GM12878 (cell line): ENCODE data around the gene PHC2. TPM values are rescaled to one million over a fixed set of nuclear protein-coding genes. Genes with fewer than 3 reads are reported as not detected.

Experiments used
- ATAC-seq: fragments of 200-7000 bp; cut with Tn5 transposase; 3 replicates; pipeline ENCODE4 v1.9.1; 2020; ENCODE audit warnings: mild to moderate bottlenecking, moderate library complexity
- BruUV-seq: library from RNA; stranded (reverse); fragments of 400-500 nt; replicated peaks from 2 replicates; lab custom pipeline; 2021; lab: Mats Ljungman, UMichigan
- CTCF ChIA-PET: fragments of 300-600 bp; sonication (Branson Sonifier 250); formaldehyde crosslinking; extraction: SDS; loops from one replicate; lab custom pipeline; 2021; ENCODE audit warnings: inconsistent platforms; lab: Yijun Ruan, JAX
- POLR2A ChIA-PET: fragments of 350-600 bp; formaldehyde crosslinking; extraction: SDS; loops from one replicate; lab custom pipeline; 2021; ENCODE audit warnings: inconsistent platforms; lab: Charles Lee
- RAD21 ChIA-PET: fragments of 300-600 bp; sonication (Branson Sonifier 250); formaldehyde crosslinking; loops from one replicate; lab custom pipeline; 2023; ENCODE audit warnings: antibody characterized with exemption; ENCODE audit not compliant: unreplicated experiment; lab: Charles Lee
- SMC1A ChIA-PET: fragments of 300-600 bp; sonication (Branson Sonifier 250); formaldehyde crosslinking; loops from one replicate; lab custom pipeline; 2023; ENCODE audit not compliant: unreplicated experiment, uncharacterized antibody; lab: Charles Lee
- DNase-seq: peaks from one replicate; pipeline ENCODE4 v3.0.0-alpha.2; 2011; ENCODE audit warnings: low read depth, low spot score
- FAIRE-seq: peaks from 3 replicates; lab custom pipeline; 2011; peaks lifted over from hg19 to GRCh38; lab: Jason Lieb, UNC
- H2AFZ ChIP-seq: 2 replicates; pipeline ENCODE4 v1.6.0; 2011; ENCODE audit warnings: low read depth, low read length, control low read depth; ENCODE audit not compliant: control insufficient read depth
- H3K27ac ChIP-seq: 2 replicates; pipeline ENCODE4 v1.5.1; 2011; ENCODE audit warnings: control low read depth; ENCODE audit not compliant: control insufficient read depth, insufficient read depth
- H3K27me3 ChIP-seq, 2 experiments: replicated peaks in 1 of 2; 2 replicates each; pipeline versions ENCODE4 v1.6.0 to v1.6.1; 2011; ENCODE audit warnings: low read length in 1 of 2; ENCODE audit not compliant: control insufficient read depth in 2 of 2, insufficient read depth in 2 of 2
- H3K36me3 ChIP-seq, 2 experiments: 2 replicates each; pipeline ENCODE4 v1.5.1; 2011; ENCODE audit warnings: low read length in 1 of 2; ENCODE audit not compliant: control insufficient read depth in 2 of 2, insufficient read depth in 2 of 2
- H3K4me1 ChIP-seq: 2 replicates; pipeline ENCODE4 v1.6.1; 2011; ENCODE audit warnings: mild to moderate bottlenecking, low read length, moderate library complexity, mixed read lengths; ENCODE audit not compliant: control insufficient read depth, insufficient read depth
- H3K4me2 ChIP-seq: 2 replicates; pipeline ENCODE4 v1.6.0; 2011; ENCODE audit warnings: control low read depth; ENCODE audit not compliant: control insufficient read depth, insufficient read depth
- H3K4me3 ChIP-seq: fragments of 200-600 bp; sonication (generic); 2 replicates; pipeline ENCODE4 v1.5.1; 2016
- H3K79me2 ChIP-seq: 2 replicates; pipeline ENCODE4 v1.6.0; 2011; ENCODE audit warnings: low read length; ENCODE audit not compliant: control insufficient read depth, insufficient read depth
- H3K9ac ChIP-seq: 2 replicates; pipeline ENCODE4 v1.8.0; 2011; ENCODE audit warnings: low read length, control low read depth, mixed read lengths; ENCODE audit not compliant: control insufficient read depth, insufficient read depth
- H3K9me3 ChIP-seq: replicated peaks from 3 replicates; pipeline ENCODE4 v1.5.1; 2011; ENCODE audit warnings: mild to moderate bottlenecking, low read length; ENCODE audit not compliant: control insufficient read depth, insufficient read depth
- H4K20me1 ChIP-seq: 2 replicates; pipeline ENCODE4 v1.6.0; 2011; ENCODE audit not compliant: control insufficient read depth, insufficient read depth
- KAT2A ChIP-seq: conservative IDR thresholded peaks from 2 replicates; pipeline ENCODE4 v1.6.1; 2011; ENCODE audit warnings: low read depth, low read length; ENCODE audit not compliant: control insufficient read depth
- MEF2A ChIP-seq: IDR thresholded peaks from 2 replicates; pipeline ENCODE4 v1.6.1; 2011; ENCODE audit warnings: low read depth, mild to moderate bottlenecking, low read length, moderate library complexity; ENCODE audit not compliant: insufficient read depth
- MEF2B ChIP-seq: fragments of 450-650 bp; IDR thresholded peaks from 2 replicates; pipeline ENCODE4 v1.6.1; 2018; ENCODE audit warnings: mild to moderate bottlenecking, moderate library complexity; ENCODE audit not compliant: partially characterized antibody, poor library complexity, severe bottlenecking
- USF1 ChIP-seq: IDR thresholded peaks from 2 replicates; pipeline ENCODE4 v1.6.1; 2011; ENCODE audit warnings: borderline replicate concordance, low read depth, mild to moderate bottlenecking, moderate library complexity, mixed read lengths, low read length; ENCODE audit not compliant: insufficient read depth; ENCODE audit errors: extremely low read length
- ZNF592 ChIP-seq: fragments of 450-650 bp; IDR thresholded peaks from 2 replicates; pipeline ENCODE4 v1.6.1; 2017; ENCODE audit warnings: mild to moderate bottlenecking, moderate library complexity
- WGBS: methylation state at CpG from one replicate; pipeline ENCODE4 v1.1.6; 2016; ENCODE audit warnings: low lambda C conversion rate; ENCODE audit not compliant: insufficient replicate concordance, insufficient coverage; ENCODE audit errors: missing lambda C conversion rate; 5-methylcytosine and 5-hydroxymethylcytosine counted together
- in situ Hi-C: fragments of 300-500 bp; cut with MboI; formaldehyde crosslinking; loops from 9 replicates; pipeline ENCODE4 v1.14.3; 2018; ENCODE audit warnings: mixed read lengths
- intact Hi-C: fragments of 100-400 bp; cut with micrococcal nuclease; formaldehyde crosslinking; loops from one replicate; pipeline ENCODE4 v1.14.2; 2022; ENCODE audit not compliant: unreplicated experiment
- polyA plus RNA-seq, 11 experiments: library from polyadenylated mRNA; depleted of rRNA in 4 of 11; unstranded in 6 of 11; stranded (reverse) in 5 of 11; fragments of >200 nt; fragmentation: Nextera tagmentation in 4 of 11; fragmentation: Illumina TruSeq in 1 of 11; extraction: Ambion mirVana in 4 of 11; extraction: Trizol in 1 of 11; gene quantifications; 1 replicate in 1 of 11; 2 replicates in 10 of 11; pipeline versions ENCODE4 v1.2.1 to v1.2.3, GENCODE V29; 2011 to 2016; ENCODE audit warnings: inconsistent platforms in 2 of 11, missing spikeins in 2 of 11, low read depth in 1 of 11
- total RNA-seq, 4 experiments: library from RNA; depleted of rRNA in 3 of 4; stranded (reverse); fragments of >200 nt in 3 of 4; fragmentation: Illumina TruSeq in 1 of 4; extraction: Trizol in 1 of 4; gene quantifications; 2 replicates each; pipeline versions ENCODE4 v1.2.1 to v1.2.3, GENCODE V29; 2013 to 2021
- TF ChIP-seq, protein P1 (sequence below): fragments of 450-650 bp; IDR thresholded peaks from 2 replicates; pipeline ENCODE4 v1.6.1; 2018; ENCODE audit warnings: borderline replicate concordance, mild to moderate bottlenecking; ENCODE audit not compliant: partially characterized antibody

Gene PHC2
- total and polyA plus RNA-seq, 10 of the 15 experiments (the other 5 are each of a cell fraction or from before 2014, with no cell fraction given) = 2.0 to 35.9 (median 16.4) TPM

GRCh38 chr1:33357099-33357498 lies 73.8 kb downstream of the PHC2 start:
- ChIA-PET SMC1A (interaction anchor here (0.6 kb wide), 1 partner anchor 114 kb away, joined by 3 read pairs; no protein-coding TSS in a partner anchor), POLR2A (no interaction called here), RAD21 (no interaction called here), CTCF (interaction anchor here (0.6 to 0.8 kb wide), 2 partner anchors 31 to 110 kb away, joined by 3 read pairs; no protein-coding TSS in a partner anchor)
- H3K27ac ChIP-seq = no peak overlapping the region
- H3K79me2 ChIP-seq = no peaks in the 10 kb centered on the region
- in situ Hi-C loops (no loop called here), intact Hi-C loops (no loop called here)
- TF ChIP-seq ZNF592 (no peak), MEF2A (no peak), USF1 (no peak), KAT2A (no peak), MEF2B (no peak)
- TF ChIP-seq, protein P1, sequence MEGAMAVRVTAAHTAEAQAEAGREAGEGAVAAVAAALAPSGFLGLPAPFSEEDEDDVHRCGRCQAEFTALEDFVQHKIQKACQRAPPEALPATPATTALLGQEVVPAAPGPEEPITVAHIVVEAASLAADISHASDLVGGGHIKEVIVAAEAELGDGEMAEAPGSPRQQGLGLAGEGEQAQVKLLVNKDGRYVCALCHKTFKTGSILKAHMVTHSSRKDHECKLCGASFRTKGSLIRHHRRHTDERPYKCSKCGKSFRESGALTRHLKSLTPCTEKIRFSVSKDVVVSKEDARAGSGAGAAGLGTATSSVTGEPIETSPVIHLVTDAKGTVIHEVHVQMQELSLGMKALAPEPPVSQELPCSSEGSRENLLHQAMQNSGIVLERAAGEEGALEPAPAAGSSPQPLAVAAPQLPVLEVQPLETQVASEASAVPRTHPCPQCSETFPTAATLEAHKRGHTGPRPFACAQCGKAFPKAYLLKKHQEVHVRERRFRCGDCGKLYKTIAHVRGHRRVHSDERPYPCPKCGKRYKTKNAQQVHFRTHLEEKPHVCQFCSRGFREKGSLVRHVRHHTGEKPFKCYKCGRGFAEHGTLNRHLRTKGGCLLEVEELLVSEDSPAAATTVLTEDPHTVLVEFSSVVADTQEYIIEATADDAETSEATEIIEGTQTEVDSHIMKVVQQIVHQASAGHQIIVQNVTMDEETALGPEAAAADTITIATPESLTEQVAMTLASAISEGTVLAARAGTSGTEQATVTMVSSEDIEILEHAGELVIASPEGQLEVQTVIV = no peak
- no peak overlapping the region for H3K4me3 ChIP-seq
- H3K4me2 ChIP-seq = no peak overlapping the region
- ATAC-seq = no peak
- H3K9ac ChIP-seq = no peak overlapping the region
- no peaks in the 10 kb centered on the region for H3K9me3 ChIP-seq
- no peaks in the 10 kb centered on the region for H3K36me3 ChIP-seq
- H4K20me1 ChIP-seq = no peaks in the 10 kb centered on the region
- FAIRE-seq = no peak
- no peak for DNase-seq
- H3K27me3 ChIP-seq = no peaks in the 10 kb centered on the region
- no peak overlapping the region for H2AFZ ChIP-seq
- BruUV-seq = no TSS peak
- 58% methylated on average over 5 of the region's 5 CpGs for WGBS
- H3K4me1 ChIP-seq = no peaks in the 10 kb centered on the region
